CD14-positive monocyte (primary cell): Measurements from ENCODE around the gene BRIP1. TPM values are rescaled to one million over a fixed set of nuclear protein-coding genes. Genes with fewer than 3 reads are reported as not detected.

Source experiments
- DNase-seq, 3 donors: peaks; one replicate each; pipeline ENCODE4 v3.0.0-alpha.2; 2011 to 2022
- H2AFZ ChIP-seq: 2 replicates; pipeline ENCODE4 v1.6.0; 2012; ENCODE audit warnings: mild to moderate bottlenecking, low read depth, low read length, inconsistent platforms; ENCODE audit not compliant: insufficient read depth, poor library complexity, severe bottlenecking
- H3K27ac ChIP-seq, 2 donors: 1 replicate in 1 of 2; 2 replicates in 1 of 2; pipeline ENCODE4 v1.5.1; 2012 to 2013; ENCODE audit warnings: low read length in 2 of 2, control low read depth in 1 of 2, inconsistent platforms in 1 of 2, low read depth in 1 of 2, mild to moderate bottlenecking in 1 of 2
- H3K27me3 ChIP-seq, 2 donors: one replicate each; pipeline versions ENCODE4 v1.6.0 to v1.6.1; 2011 to 2013; ENCODE audit warnings: low read length in 2 of 2; ENCODE audit not compliant: control insufficient read depth in 2 of 2, insufficient read depth in 2 of 2
- H3K36me3 ChIP-seq, 2 donors: replicated peaks in 1 of 2; 1 replicate in 1 of 2; 2 replicates in 1 of 2; pipeline versions ENCODE4 v1.5.1 to v1.6.1; 2012 to 2013; ENCODE audit warnings: low read length in 2 of 2, control low read depth in 1 of 2, inconsistent platforms in 1 of 2, mild to moderate bottlenecking in 1 of 2; ENCODE audit not compliant: insufficient read depth in 2 of 2, control insufficient read depth in 1 of 2
- H3K4me1 ChIP-seq, 2 donors: 1 replicate in 1 of 2; 2 replicates in 1 of 2; pipeline versions ENCODE4 v1.5.1 to v1.6.1; 2012 to 2013; ENCODE audit warnings: low read length in 2 of 2, control low read depth in 1 of 2, inconsistent platforms in 1 of 2, mild to moderate bottlenecking in 1 of 2, moderate library complexity in 1 of 2; ENCODE audit not compliant: insufficient read depth in 2 of 2, control insufficient read depth in 1 of 2
- H3K4me2 ChIP-seq: replicated peaks from 2 replicates; pipeline ENCODE3; 2012; ENCODE audit warnings: low read length, moderate library complexity, mild to moderate bottlenecking; ENCODE audit not compliant: poor library complexity, severe bottlenecking; ENCODE audit errors: extremely low read depth
- H3K4me3 ChIP-seq, 3 experiments: fragments of 200-600 bp in 1 of 3; sonication (generic) in 1 of 3; replicated peaks in 1 of 3; 1 replicate in 2 of 3; 2 replicates in 1 of 3; pipeline ENCODE4 v1.5.1; 2011 to 2013; ENCODE audit warnings: low read length in 3 of 3, mild to moderate bottlenecking in 3 of 3, control low read depth in 2 of 3, low read depth in 2 of 3, inconsistent platforms in 1 of 3, moderate library complexity in 1 of 3
- H3K79me2 ChIP-seq: 2 replicates; pipeline ENCODE4 v1.6.0; 2012; ENCODE audit warnings: mild to moderate bottlenecking, control low read depth, inconsistent platforms, low read length, moderate library complexity; ENCODE audit not compliant: insufficient read depth
- H3K9ac ChIP-seq: 2 replicates; pipeline ENCODE4 v1.6.0; 2017; ENCODE audit warnings: low read length, mild to moderate bottlenecking; ENCODE audit not compliant: insufficient read depth, poor library complexity, severe bottlenecking
- H3K9me3 ChIP-seq, 2 donors: replicated peaks in 1 of 2; 1 replicate in 1 of 2; 2 replicates in 1 of 2; pipeline versions ENCODE4 v1.5.1 to v1.6.1; 2012 to 2013; ENCODE audit warnings: low read length in 2 of 2, control low read depth in 1 of 2; ENCODE audit not compliant: control insufficient read depth in 1 of 2, insufficient read depth in 1 of 2
- H4K20me1 ChIP-seq: 2 replicates; pipeline ENCODE4 v1.6.0; 2012; ENCODE audit warnings: mild to moderate bottlenecking, low read length, control low read depth, moderate library complexity; ENCODE audit not compliant: insufficient read depth
- H3K27ac Mint-ChIP-seq, 7 donors: one replicate each; pipeline ENCODE4 v1.8.0; 2020; ENCODE audit warnings: mild to moderate bottlenecking in 7 of 7, mixed read lengths in 7 of 7, moderate library complexity in 6 of 7, inconsistent platforms in 2 of 7
- H3K27me3 Mint-ChIP-seq, 3 donors: one replicate each; pipeline ENCODE4 v1.8.0; 2021 to 2022; ENCODE audit warnings: low read depth in 3 of 3, mild to moderate bottlenecking in 3 of 3, mixed read lengths in 3 of 3, moderate library complexity in 3 of 3, inconsistent platforms in 1 of 3
- H3K36me3 Mint-ChIP-seq, 2 donors: one replicate each; pipeline ENCODE4 v1.8.0; 2020; ENCODE audit warnings: mixed read lengths in 2 of 2, inconsistent platforms in 1 of 2, mild to moderate bottlenecking in 1 of 2
- H3K4me1 Mint-ChIP-seq: one replicate; pipeline ENCODE4 v1.8.0; 2020; ENCODE audit warnings: mild to moderate bottlenecking, mixed read lengths
- H3K4me3 Mint-ChIP-seq, 2 donors: one replicate each; pipeline ENCODE4 v1.8.0; 2020; ENCODE audit warnings: mild to moderate bottlenecking in 2 of 2, mixed read lengths in 2 of 2, moderate library complexity in 1 of 2
- H3K9me3 Mint-ChIP-seq, 7 donors: one replicate each; pipeline ENCODE4 v1.8.0; 2020 to 2022; ENCODE audit warnings: mixed read lengths in 7 of 7, mild to moderate bottlenecking in 6 of 7, moderate library complexity in 6 of 7, inconsistent platforms in 2 of 7
- whole genome bisulfite sequencing: methylation state at CpG from one replicate; pipeline ENCODE4 v1.1.5; 2013; ENCODE audit warnings: missing lambda C conversion rate; ENCODE audit not compliant: insufficient coverage; 5-methylcytosine and 5-hydroxymethylcytosine counted together
- intact Hi-C, 2 donors: fragments of 100-400 bp; cut with micrococcal nuclease; formaldehyde crosslinking; loops; one replicate each; pipeline versions ENCODE4 v1.15.0 to v1.15.1; 2023
- polyA plus RNA-seq, 3 donors: library from polyadenylated mRNA; depleted of rRNA in 1 of 3; unstranded in 2 of 3; stranded (reverse) in 1 of 3; fragments of 300-500 nt in 2 of 3; fragments of >200 nt in 1 of 3; fragmentation: Illumina TruSeq in 2 of 3; gene quantifications; 1 replicate in 2 of 3; 2 replicates in 1 of 3; pipeline ENCODE4 v1.2.3, GENCODE V29; 2012 to 2021
- TF ChIP-seq, protein P1 (sequence below): fragments of 200-600 bp; IDR thresholded peaks from one replicate; pipeline ENCODE4 v1.8.0; 2022; ENCODE audit warnings: antibody characterized with exemption, mild to moderate bottlenecking

The BRIP1 gene
- polyA plus RNA-seq, 3 donors: 0.11 to 0.12 TPM; not detected in 1

DNA sequence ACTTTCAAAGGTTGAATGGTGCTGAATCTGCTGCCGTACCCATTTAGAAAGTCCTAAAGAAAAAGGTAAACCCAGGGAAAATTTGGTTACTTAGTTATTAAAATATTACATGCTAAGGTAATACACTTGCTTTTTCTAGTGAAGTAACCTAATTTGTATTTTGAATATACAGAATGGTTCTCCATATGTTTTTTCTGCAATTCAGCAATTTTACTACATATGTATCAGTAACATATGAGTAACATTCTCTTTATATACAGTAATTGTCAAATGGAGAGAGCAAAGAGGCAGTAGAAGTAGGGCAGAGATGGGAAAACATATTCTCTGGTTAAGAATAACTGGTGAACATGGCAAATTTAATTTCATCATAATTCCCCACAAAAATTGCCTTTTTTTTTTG, 177.2 kb downstream of the BRIP1 start:
- no peak overlapping the region for H3K4me2 ChIP-seq
- H3K4me3 Mint-ChIP-seq: no peak overlapping the region

DNA sequence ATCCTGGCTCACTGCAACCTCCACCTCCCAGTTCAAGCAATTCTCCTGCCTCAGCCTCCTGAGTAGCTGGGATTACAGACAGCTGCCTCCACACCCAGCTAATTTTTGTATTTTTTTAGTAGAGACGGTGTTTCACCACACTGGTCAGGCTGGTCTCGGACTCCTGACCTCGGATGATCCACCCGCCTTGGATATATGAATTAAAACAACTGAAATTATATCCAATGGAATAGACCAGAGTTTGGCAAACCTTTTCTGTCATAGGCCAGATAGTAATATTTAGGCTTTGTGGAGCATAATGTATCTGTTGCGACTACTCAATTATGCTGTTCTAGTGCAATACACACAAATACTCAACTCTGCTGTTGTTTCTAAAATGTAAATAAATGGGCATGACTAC, 178.5 kb downstream of the BRIP1 start:
- H3K79me2 ChIP-seq: no peaks in the 10 kb centered on the region
- peaks cover 24 to 39% of the 10 kb centered on the region in 2 donors for H3K36me3 Mint-ChIP-seq
- peaks cover 0 to 5% (median 2%) of the 10 kb centered on the region in 7 donors for H3K9me3 Mint-ChIP-seq
- peaks cover 0 to 1% (median 0%) of the 10 kb centered on the region in 3 donors for H3K27me3 Mint-ChIP-seq
- H3K9me3 ChIP-seq: no peaks in the 10 kb centered on the region
- H3K27me3 ChIP-seq: no peaks in the 10 kb centered on the region
- no peak for DNase-seq
- H3K27ac Mint-ChIP-seq: no peak overlapping the region
- H3K4me3 Mint-ChIP-seq: no peak overlapping the region
- H3K36me3 ChIP-seq: peaks cover 0 to 25% of the 10 kb centered on the region in 2 donors
- H3K4me2 ChIP-seq: no peak overlapping the region
- no peak overlapping the region for H3K27ac ChIP-seq
- no peaks in the 10 kb centered on the region for H3K4me1 Mint-ChIP-seq
- H2AFZ ChIP-seq: no peak overlapping the region
- no peak overlapping the region for H3K9ac ChIP-seq
- TF ChIP-seq, protein P1, sequence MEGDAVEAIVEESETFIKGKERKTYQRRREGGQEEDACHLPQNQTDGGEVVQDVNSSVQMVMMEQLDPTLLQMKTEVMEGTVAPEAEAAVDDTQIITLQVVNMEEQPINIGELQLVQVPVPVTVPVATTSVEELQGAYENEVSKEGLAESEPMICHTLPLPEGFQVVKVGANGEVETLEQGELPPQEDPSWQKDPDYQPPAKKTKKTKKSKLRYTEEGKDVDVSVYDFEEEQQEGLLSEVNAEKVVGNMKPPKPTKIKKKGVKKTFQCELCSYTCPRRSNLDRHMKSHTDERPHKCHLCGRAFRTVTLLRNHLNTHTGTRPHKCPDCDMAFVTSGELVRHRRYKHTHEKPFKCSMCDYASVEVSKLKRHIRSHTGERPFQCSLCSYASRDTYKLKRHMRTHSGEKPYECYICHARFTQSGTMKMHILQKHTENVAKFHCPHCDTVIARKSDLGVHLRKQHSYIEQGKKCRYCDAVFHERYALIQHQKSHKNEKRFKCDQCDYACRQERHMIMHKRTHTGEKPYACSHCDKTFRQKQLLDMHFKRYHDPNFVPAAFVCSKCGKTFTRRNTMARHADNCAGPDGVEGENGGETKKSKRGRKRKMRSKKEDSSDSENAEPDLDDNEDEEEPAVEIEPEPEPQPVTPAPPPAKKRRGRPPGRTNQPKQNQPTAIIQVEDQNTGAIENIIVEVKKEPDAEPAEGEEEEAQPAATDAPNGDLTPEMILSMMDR: no peak
- no peak overlapping the region for H3K4me3 ChIP-seq
- H4K20me1 ChIP-seq: no peaks in the 10 kb centered on the region
- intact Hi-C loops: no loop called here
- H3K4me1 ChIP-seq: no peaks in the 10 kb centered on the region
- WGBS: no CpG with 5 or more reads among the region's 5 CpGs

More for the DNA sequence above, 177.2 kb downstream of the BRIP1 start:
- no peak overlapping the region for H2AFZ ChIP-seq
- Mint-ChIP-seq H3K9me3 (peaks cover 0 to 5% (median 0%) of the 10 kb centered on the region in 7 donors), H3K4me1 (no peaks in the 10 kb centered on the region), H3K36me3 (peaks cover 27 to 45% of the 10 kb centered on the region in 2 donors), H3K27ac (no peak overlapping the region), H3K27me3 (no peaks in the 10 kb centered on the region)
- intact Hi-C loops: no loop called here
- H4K20me1 ChIP-seq: no peaks in the 10 kb centered on the region
- no peak overlapping the region for H3K4me3 ChIP-seq
- no CpG with 5 or more reads among the region's 1 CpG for WGBS
- H3K9me3 ChIP-seq: no peaks in the 10 kb centered on the region
- H3K27ac ChIP-seq: no peak overlapping the region
- DNase-seq: no peak
- H3K27me3 ChIP-seq: no peaks in the 10 kb centered on the region
- TF ChIP-seq, protein P1: no peak
- H3K4me1 ChIP-seq: no peaks in the 10 kb centered on the region
- no peaks in the 10 kb centered on the region for H3K79me2 ChIP-seq
- H3K36me3 ChIP-seq: peaks cover 0 to 26% of the 10 kb centered on the region in 2 donors
- no peak overlapping the region for H3K9ac ChIP-seq
